Esophagus squamous epithelium (tissue), 5 donors: ENCODE results near the gene S100A11. TPM values are rescaled to one million over a fixed set of nuclear protein-coding genes. Genes with fewer than 3 reads are reported as not detected.

Experiments
- DNase-seq: peaks from one replicate; lab custom pipeline; 2025; lab: John Stamatoyannopoulos, UW
- H3K27ac ChIP-seq, 4 donors: fragments of 200-600 bp; sonication (generic); one replicate each; pipeline ENCODE4 v1.5.1; 2016 to 2019; ENCODE audit warnings: mild to moderate bottlenecking in 1 of 4
- H3K27me3 ChIP-seq, 4 donors: fragments of 200-600 bp; sonication (generic); 1 replicate in 3 of 4; 2 replicates in 1 of 4; pipeline versions ENCODE4 v1.5.1 to v1.6.0; 2017 to 2021; ENCODE audit warnings: antibody characterized with exemption in 1 of 4
- H3K36me3 ChIP-seq, 3 donors: fragments of 200-600 bp; sonication (generic); one replicate each; pipeline ENCODE4 v1.5.1; 2016 to 2019
- H3K4me1 ChIP-seq, 3 donors: fragments of 200-600 bp; sonication (generic); one replicate each; pipeline ENCODE4 v1.5.1; 2017 to 2019
- H3K4me3 ChIP-seq, 4 donors: fragments of 200-600 bp; sonication (generic); 1 replicate in 3 of 4; 2 replicates in 1 of 4; pipeline ENCODE4 v1.5.1; 2016 to 2019; ENCODE audit warnings: mild to moderate bottlenecking in 2 of 4, moderate library complexity in 1 of 4
- H3K9me3 ChIP-seq, 3 donors: fragments of 200-600 bp; sonication (generic); one replicate each; pipeline ENCODE4 v1.5.1; 2016 to 2019
- POLR2A ChIP-seq, 4 donors: fragments of 450-650 bp; IDR thresholded peaks; one replicate each; pipeline ENCODE4 v1.6.1; 2017; ENCODE audit warnings: antibody characterized with exemption in 4 of 4, mild to moderate bottlenecking in 4 of 4, moderate library complexity in 3 of 4
- WGBS, 2 donors: methylation state at CpG; one replicate each; pipeline ENCODE4 v1.1.5; 2018; 5-methylcytosine and 5-hydroxymethylcytosine counted together
- intact Hi-C: fragments of 100-400 bp; cut with DNase I; formaldehyde crosslinking; loops from one replicate; pipeline ENCODE4 v1.15.0; 2022
- total RNA-seq, 4 donors: library from RNA; depleted of rRNA; stranded (reverse); fragments of >200 nt; gene quantifications; one replicate each; pipeline ENCODE4 v1.1.0, GENCODE V29; 2016
- TF ChIP-seq, protein P1 (sequence below), 6 experiments: fragments of 450-650 bp in 4 of 6; fragments of 200-600 bp in 2 of 6; sonication (generic) in 2 of 6; IDR thresholded peaks; one replicate each; pipeline ENCODE4 v1.5.1; 2016 to 2019; ENCODE audit warnings: antibody characterized with exemption in 6 of 6, mild to moderate bottlenecking in 4 of 6, moderate library complexity in 4 of 6
- donor health status: DM: yes; HTN: yes; CAD: no.

S100A11 gene
- total RNA-seq, 4 donors from 2014 or later = 900 to 2,319 (median 1,590) TPM

GRCh38 chr1:152020849-152021248 is 16.0 kb downstream of the S100A11 start:
- Histone ChIP-seq H3K36me3 (no peaks in the 10 kb centered on the region), H3K4me1 (peaks cover 9 to 38% (median 12%) of the 10 kb centered on the region in 3 donors), H3K27ac (no peak overlapping the region), H3K4me3 (no peak overlapping the region), H3K9me3 (no peaks in the 10 kb centered on the region), H3K27me3 (no peaks in the 10 kb centered on the region)
- TF ChIP-seq, protein P1, sequence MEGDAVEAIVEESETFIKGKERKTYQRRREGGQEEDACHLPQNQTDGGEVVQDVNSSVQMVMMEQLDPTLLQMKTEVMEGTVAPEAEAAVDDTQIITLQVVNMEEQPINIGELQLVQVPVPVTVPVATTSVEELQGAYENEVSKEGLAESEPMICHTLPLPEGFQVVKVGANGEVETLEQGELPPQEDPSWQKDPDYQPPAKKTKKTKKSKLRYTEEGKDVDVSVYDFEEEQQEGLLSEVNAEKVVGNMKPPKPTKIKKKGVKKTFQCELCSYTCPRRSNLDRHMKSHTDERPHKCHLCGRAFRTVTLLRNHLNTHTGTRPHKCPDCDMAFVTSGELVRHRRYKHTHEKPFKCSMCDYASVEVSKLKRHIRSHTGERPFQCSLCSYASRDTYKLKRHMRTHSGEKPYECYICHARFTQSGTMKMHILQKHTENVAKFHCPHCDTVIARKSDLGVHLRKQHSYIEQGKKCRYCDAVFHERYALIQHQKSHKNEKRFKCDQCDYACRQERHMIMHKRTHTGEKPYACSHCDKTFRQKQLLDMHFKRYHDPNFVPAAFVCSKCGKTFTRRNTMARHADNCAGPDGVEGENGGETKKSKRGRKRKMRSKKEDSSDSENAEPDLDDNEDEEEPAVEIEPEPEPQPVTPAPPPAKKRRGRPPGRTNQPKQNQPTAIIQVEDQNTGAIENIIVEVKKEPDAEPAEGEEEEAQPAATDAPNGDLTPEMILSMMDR (IDR thresholded peaks at IDR 0.05) = no peak
- no peak for TF ChIP-seq POLR2A (IDR thresholded peaks at IDR 0.05)
- 59 to 65% methylated on average over 2 to 3 of the region's 3 CpGs for WGBS, 2 donors
- DNase-seq = no peak
- intact Hi-C loops = no loop called here

GRCh38 chr1:152018537-152018936 is 18.3 kb downstream of the S100A11 start:
- Histone ChIP-seq H3K27ac (no peak overlapping the region), H3K4me1 (peaks cover 6 to 22% (median 6%) of the 10 kb centered on the region in 3 donors), H3K36me3 (no peaks in the 10 kb centered on the region), H3K9me3 (no peaks in the 10 kb centered on the region), H3K4me3 (no peak overlapping the region), H3K27me3 (no peaks in the 10 kb centered on the region)
- intact Hi-C loops = no loop called here
- no peak for DNase-seq
- TF ChIP-seq, protein P1 (IDR thresholded peaks at IDR 0.05) = peak in 1 of 6 experiments; percentile 30
- TF ChIP-seq POLR2A (IDR thresholded peaks at IDR 0.05) = no peak
- WGBS, 2 donors = 60 to 68% methylated on average over 4 of the region's 4 CpGs

GRCh38 chr1:152015766-152016165 is 21.0 kb downstream of the S100A11 start:
- H3K36me3 ChIP-seq = no peaks in the 10 kb centered on the region
- DNase-seq = no peak
- intact Hi-C loops = no loop called here
- TF ChIP-seq, protein P1 (IDR thresholded peaks at IDR 0.05) = no peak
- TF ChIP-seq POLR2A (IDR thresholded peaks at IDR 0.05) = no peak
- 63 to 83% methylated on average over 3 to 5 of the region's 6 CpGs for WGBS, 2 donors
- H3K4me3 ChIP-seq = no peak overlapping the region
- no peaks in the 10 kb centered on the region for H3K9me3 ChIP-seq
- H3K27ac ChIP-seq = no peak overlapping the region
- no peaks in the 10 kb centered on the region for H3K27me3 ChIP-seq
- H3K4me1 ChIP-seq = peaks cover 0 to 7% (median 0%) of the 10 kb centered on the region in 3 donors

DNA sequence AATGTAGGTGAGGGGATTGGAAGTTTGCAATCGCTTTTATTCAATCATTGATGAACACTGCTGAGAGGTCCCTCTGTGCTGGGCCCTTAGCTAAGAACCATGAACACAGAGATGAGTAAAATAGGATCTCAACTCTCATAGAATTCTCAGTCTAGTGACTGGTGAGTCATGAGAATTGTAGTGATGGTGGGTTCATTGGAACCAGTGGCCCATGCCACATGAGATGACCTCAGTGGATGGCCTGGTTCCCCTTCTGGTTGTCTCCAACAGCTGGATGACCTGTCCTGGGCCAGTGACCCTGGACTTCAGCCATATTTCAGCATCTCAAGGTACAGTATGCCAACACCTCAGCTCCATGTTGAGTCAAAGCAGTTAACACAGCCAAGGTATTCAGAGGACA is 21.9 kb downstream of the S100A11 start:
- 93 to 100% methylated on average over 1 of the region's 1 CpG for WGBS, 2 donors
- DNase-seq = no peak
- H3K27me3 ChIP-seq = no peaks in the 10 kb centered on the region
- intact Hi-C loops = no loop called here
- no peak overlapping the region for H3K27ac ChIP-seq
- TF ChIP-seq, protein P1 (IDR thresholded peaks at IDR 0.05) = no peak
- no peak for TF ChIP-seq POLR2A (IDR thresholded peaks at IDR 0.05)
- no peak overlapping the region for H3K4me3 ChIP-seq
- peaks cover 0 to 7% (median 0%) of the 10 kb centered on the region in 3 donors for H3K4me1 ChIP-seq
- H3K9me3 ChIP-seq = no peaks in the 10 kb centered on the region
- no peaks in the 10 kb centered on the region for H3K36me3 ChIP-seq

DNA sequence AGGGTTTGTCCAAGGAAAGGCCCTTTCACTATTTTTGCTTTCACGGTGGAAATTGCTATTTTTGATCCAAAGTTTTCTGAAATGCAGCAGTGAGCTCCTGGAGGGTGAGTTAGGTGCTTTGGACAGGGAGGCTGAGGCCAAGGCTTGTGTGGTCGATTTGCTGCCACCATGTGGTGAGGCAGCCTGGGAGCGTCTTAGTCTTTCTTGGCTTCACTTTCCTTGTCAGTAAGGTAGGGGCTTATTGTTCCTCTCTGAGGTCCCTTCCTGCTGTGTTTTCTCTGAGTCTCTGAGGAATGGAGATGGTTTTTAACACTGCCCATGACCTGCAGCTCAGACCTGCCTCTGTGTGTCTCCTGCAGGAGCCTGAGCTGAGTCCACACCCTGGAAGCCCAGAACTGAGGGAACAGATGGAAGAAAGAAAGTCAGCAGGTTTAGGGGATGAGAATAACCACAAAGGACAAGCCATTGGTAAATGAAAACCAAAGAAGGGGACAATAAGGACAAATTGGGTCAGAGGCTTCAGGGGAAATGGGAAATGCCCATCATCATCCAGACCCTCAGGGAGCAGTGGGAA is 23.1 kb downstream of the S100A11 start:
- no peak overlapping the region for H3K27ac ChIP-seq
- peaks cover 0 to 7% (median 0%) of the 10 kb centered on the region in 3 donors for H3K4me1 ChIP-seq
- H3K36me3 ChIP-seq = no peaks in the 10 kb centered on the region
- H3K4me3 ChIP-seq = no peak overlapping the region
- no peaks in the 10 kb centered on the region for H3K9me3 ChIP-seq
- intact Hi-C loops = no loop called here
- no peaks in the 10 kb centered on the region for H3K27me3 ChIP-seq
- 4 to 8% methylated on average over 3 of the region's 3 CpGs for WGBS, 2 donors
- no peak for DNase-seq
- TF ChIP-seq POLR2A (IDR thresholded peaks at IDR 0.05) = no peak
- TF ChIP-seq, protein P1 (IDR thresholded peaks at IDR 0.05) = peak in 5 of 6 experiments; percentile 38 to 69 (median 47)
